DOHH2 (cell line): Measurements from ENCODE around the gene GGT1.

Source experiments
- CTCF ChIP-seq: fragments of 200-600 bp; sonication (generic); IDR thresholded peaks from one replicate; pipeline ENCODE4 v1.5.1; 2014; ENCODE audit warnings: antibody characterized with exemption, mild to moderate bottlenecking, low read depth, low read length; ENCODE audit not compliant: poor library complexity, severe bottlenecking
- EZH2phosphoT487 ChIP-seq: fragments of 200-600 bp; sonication (generic); IDR thresholded peaks from 2 replicates; pipeline ENCODE4 v1.6.1; 2017; ENCODE audit warnings: borderline replicate concordance, mild to moderate bottlenecking, antibody characterized with exemption, low read length, moderate library complexity, mixed read lengths

- TF ChIP-seq CTCF (no peak), EZH2phosphoT487 (no peak)
These were observed 7.8 kb upstream of the GGT1 start for GRCh38 chr22:24595228-24595627.
